HCT116 (cell line): ENCODE results near the gene NXPE3. TPM values are rescaled to one million over a fixed set of nuclear protein-coding genes. Genes with fewer than 3 reads are reported as not detected.

Experiments
- ATAC-seq: fragments of 200-7000 bp; cut with Tn5 transposase; 2 replicates; pipeline ENCODE4 v1.9.1; 2020; ENCODE audit warnings: mild to moderate bottlenecking, moderate library complexity
- BruUV-seq: library from RNA; stranded (reverse); fragments of 400-500 nt; replicated peaks from 2 replicates; lab custom pipeline; 2021; lab: Mats Ljungman, UMichigan
- CTCF ChIA-PET: fragments of 300-600 bp; sonication (Branson Sonifier 250); formaldehyde crosslinking; loops from one replicate; lab custom pipeline; 2021; ENCODE audit warnings: antibody characterized with exemption; lab: Charles Lee
- POLR2A ChIA-PET: fragments of 300-600, 350-600 bp; sonication (Branson Sonifier 250); formaldehyde crosslinking; loops from one replicate; lab custom pipeline; 2021; ENCODE audit warnings: antibody characterized with exemption; lab: Charles Lee
- RAD21 ChIA-PET, 2 experiments: fragments of 300-600 bp; sonication (Branson Sonifier 250); formaldehyde crosslinking; loops; one replicate each; lab custom pipeline; 2023; ENCODE audit warnings: low total read pairs in 2 of 2; ENCODE audit not compliant: uncharacterized antibody in 2 of 2, unreplicated experiment in 2 of 2, low non-redundant PET in 1 of 2; lab: Charles Lee
- DNase-seq: peaks from one replicate; pipeline ENCODE4 v3.0.0-alpha.2; 2010; ENCODE audit warnings: low read depth, low spot score
- H2AFZ ChIP-seq: fragments of 200-600 bp; shearing (Covaris generic), sonication (generic); 2 replicates; pipeline ENCODE4 v1.6.1; 2017; ENCODE audit warnings: low read depth, mixed run types, mixed read lengths, antibody characterized with exemption, low read length; ENCODE audit not compliant: poor library complexity, severe bottlenecking
- H3K27ac ChIP-seq: 2 replicates; pipeline ENCODE4 v1.5.1; 2012; ENCODE audit warnings: low read depth, low read length
- H3K27me3 ChIP-seq: fragments of 200-600 bp; sonication (generic); 2 replicates; pipeline ENCODE4 v1.6.1; 2016; ENCODE audit warnings: mixed run types, low read length, mixed read lengths; ENCODE audit not compliant: insufficient read depth
- H3K36me3 ChIP-seq, 2 experiments: fragments of 200-500 bp in 1 of 2; fragments of 200-600 bp in 1 of 2; sonication (Bioruptor generic) in 1 of 2; sonication (generic) in 1 of 2; 2 replicates each; pipeline versions ENCODE4 v1.5.1 to v1.6.1; 2014 to 2016; ENCODE audit warnings: low read length in 2 of 2, inconsistent platforms in 1 of 2, mixed read lengths in 1 of 2, mixed run types in 1 of 2; ENCODE audit not compliant: insufficient read depth in 2 of 2, control insufficient read depth in 1 of 2
- H3K4me1 ChIP-seq, 2 experiments: fragments of 200-600 bp in 1 of 2; sonication (generic) in 1 of 2; 2 replicates each; pipeline versions ENCODE4 v1.5.1 to v1.6.1; 2012 to 2017; ENCODE audit warnings: low read length in 2 of 2, inconsistent platforms in 1 of 2, mild to moderate bottlenecking in 1 of 2, mixed read lengths in 1 of 2, mixed run types in 1 of 2, moderate library complexity in 1 of 2; ENCODE audit not compliant: insufficient read depth in 2 of 2, control insufficient read depth in 1 of 2
- H3K4me2 ChIP-seq: fragments of 200-600 bp; sonication (generic); 2 replicates; pipeline ENCODE4 v1.6.1; 2017; ENCODE audit warnings: mixed run types, low read length, mixed read lengths
- H3K4me3 ChIP-seq, 2 experiments: fragments of 200-600 bp in 1 of 2; sonication (generic) in 1 of 2; replicated peaks in 1 of 2; 2 replicates each; pipeline ENCODE4 v1.5.1; 2011 to 2016; ENCODE audit warnings: low read length in 2 of 2, control low read depth in 1 of 2, low read depth in 1 of 2, mild to moderate bottlenecking in 1 of 2, mixed read lengths in 1 of 2, mixed run types in 1 of 2
- H3K79me2 ChIP-seq: fragments of 200-600 bp; sonication (generic); 2 replicates; pipeline ENCODE4 v1.6.1; 2017; ENCODE audit warnings: mild to moderate bottlenecking, mixed run types, low read length, moderate library complexity, mixed read lengths; ENCODE audit not compliant: insufficient read depth
- H3K9ac ChIP-seq: fragments of 200-600 bp; sonication (generic); 2 replicates; pipeline ENCODE4 v1.6.1; 2016; ENCODE audit warnings: low read length, mixed read lengths
- H3K9me2 ChIP-seq: fragments of 200-600 bp; sonication (generic), shearing (Covaris generic); 2 replicates; pipeline ENCODE4 v1.6.1; 2017; ENCODE audit warnings: mixed run types, mild to moderate bottlenecking, moderate library complexity; ENCODE audit not compliant: insufficient read depth
- H3K9me3 ChIP-seq, 2 experiments: fragments of 200-500 bp in 1 of 2; fragments of 200-600 bp in 1 of 2; sonication (Bioruptor generic) in 1 of 2; sonication (generic) in 1 of 2; 2 replicates each; pipeline ENCODE4 v1.6.1; 2014 to 2017; ENCODE audit warnings: low read length in 2 of 2, mixed read lengths in 2 of 2, inconsistent platforms in 1 of 2, low read depth in 1 of 2, mild to moderate bottlenecking in 1 of 2, mixed run types in 1 of 2, moderate library complexity in 1 of 2; ENCODE audit not compliant: control insufficient read depth in 1 of 2, insufficient read depth in 1 of 2
- H4K20me1 ChIP-seq: fragments of 200-600 bp; sonication (generic), shearing (Covaris generic); 2 replicates; pipeline ENCODE4 v1.6.1; 2017; ENCODE audit warnings: mixed run types, mild to moderate bottlenecking, moderate library complexity; ENCODE audit not compliant: insufficient read depth
- CBX3 ChIP-seq: IDR thresholded peaks from 2 replicates; pipeline ENCODE4 v1.6.1; 2012; ENCODE audit warnings: low read depth
- EZH2 ChIP-seq: fragments of 200-600 bp; sonication (generic); IDR thresholded peaks from 2 replicates; pipeline ENCODE4 v1.6.1; 2017; ENCODE audit warnings: antibody characterized with exemption, mixed run types
- JUND ChIP-seq: IDR thresholded peaks from 2 replicates; pipeline ENCODE4 v1.6.1; 2012
- POLR2A ChIP-seq: IDR thresholded peaks from 2 replicates; pipeline ENCODE4 v1.7.0; 2011; ENCODE audit warnings: borderline replicate concordance; ENCODE audit not compliant: insufficient read depth, insufficient read length; ENCODE audit errors: extremely low read depth
- POLR2AphosphoS5 ChIP-seq: IDR thresholded peaks from 2 replicates; pipeline ENCODE4 v1.6.1; 2011; ENCODE audit warnings: mild to moderate bottlenecking, low read depth, low read length, moderate library complexity
- RAD21 ChIP-seq: IDR thresholded peaks from 2 replicates; pipeline ENCODE4 v1.6.1; 2012; ENCODE audit warnings: low read depth, mild to moderate bottlenecking
- SRF ChIP-seq: IDR thresholded peaks from 2 replicates; pipeline ENCODE4 v1.6.1; 2012; ENCODE audit warnings: low read depth
- intact Hi-C: fragments of 100-400 bp; cut with micrococcal nuclease; formaldehyde crosslinking; loops from 2 replicates; pipeline ENCODE4 v1.10.0; 2022
- total RNA-seq: library from RNA; stranded (reverse); gene quantifications from one replicate; pipeline ENCODE4 v1.2.1, GENCODE V29; 2021; ENCODE audit not compliant: unreplicated experiment
- TF ChIP-seq, protein P1 (sequence below), 3 experiments: fragments of 200-600 bp in 1 of 3; sonication (generic) in 1 of 3; IDR thresholded peaks in 2 of 3; conservative IDR thresholded peaks in 1 of 3; 2 replicates each; pipeline ENCODE4 v1.5.1; 2012 to 2017; ENCODE audit warnings: low read depth in 2 of 3, low read length in 2 of 3, antibody characterized with exemption in 1 of 3, borderline replicate concordance in 1 of 3, control low read depth in 1 of 3, mild to moderate bottlenecking in 1 of 3, mixed read lengths in 1 of 3, mixed run types in 1 of 3, moderate library complexity in 1 of 3; ENCODE audit not compliant: insufficient read depth in 1 of 3
- TF ChIP-seq, protein P2 (sequence below): IDR thresholded peaks from 2 replicates; pipeline ENCODE4 v1.6.1; 2011; ENCODE audit warnings: mild to moderate bottlenecking, low read length, moderate library complexity; ENCODE audit not compliant: insufficient replicate concordance; ENCODE audit errors: extremely low read depth

NXPE3 gene
- total RNA-seq, 1 experiment from 2014 or later: 4.3 TPM

DNA sequence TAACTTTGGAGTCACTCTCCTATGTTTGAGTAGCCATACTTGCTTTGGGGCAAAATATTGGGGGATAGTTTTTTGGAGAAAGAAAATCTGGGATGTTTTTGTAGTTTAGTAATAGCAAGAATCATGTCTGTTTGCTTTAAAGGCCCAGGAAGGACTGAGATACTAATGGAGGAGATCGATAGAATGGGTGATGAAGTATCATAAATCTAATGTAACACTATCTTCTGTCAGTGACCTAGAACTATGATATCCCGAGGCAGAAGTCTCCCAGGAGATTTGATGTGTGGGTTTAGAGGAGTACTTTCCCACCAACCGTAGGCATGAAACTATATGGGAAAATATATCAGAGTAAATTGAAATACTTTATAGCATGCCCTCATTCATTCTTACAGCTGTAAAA, 49.3 kb downstream of the NXPE3 start (continued):
- TF ChIP-seq, protein P1, sequence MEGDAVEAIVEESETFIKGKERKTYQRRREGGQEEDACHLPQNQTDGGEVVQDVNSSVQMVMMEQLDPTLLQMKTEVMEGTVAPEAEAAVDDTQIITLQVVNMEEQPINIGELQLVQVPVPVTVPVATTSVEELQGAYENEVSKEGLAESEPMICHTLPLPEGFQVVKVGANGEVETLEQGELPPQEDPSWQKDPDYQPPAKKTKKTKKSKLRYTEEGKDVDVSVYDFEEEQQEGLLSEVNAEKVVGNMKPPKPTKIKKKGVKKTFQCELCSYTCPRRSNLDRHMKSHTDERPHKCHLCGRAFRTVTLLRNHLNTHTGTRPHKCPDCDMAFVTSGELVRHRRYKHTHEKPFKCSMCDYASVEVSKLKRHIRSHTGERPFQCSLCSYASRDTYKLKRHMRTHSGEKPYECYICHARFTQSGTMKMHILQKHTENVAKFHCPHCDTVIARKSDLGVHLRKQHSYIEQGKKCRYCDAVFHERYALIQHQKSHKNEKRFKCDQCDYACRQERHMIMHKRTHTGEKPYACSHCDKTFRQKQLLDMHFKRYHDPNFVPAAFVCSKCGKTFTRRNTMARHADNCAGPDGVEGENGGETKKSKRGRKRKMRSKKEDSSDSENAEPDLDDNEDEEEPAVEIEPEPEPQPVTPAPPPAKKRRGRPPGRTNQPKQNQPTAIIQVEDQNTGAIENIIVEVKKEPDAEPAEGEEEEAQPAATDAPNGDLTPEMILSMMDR (IDR thresholded peaks at IDR 0.05 in 2 of 3, conservative IDR thresholded peaks at IDR 0.05 in 1 of 3; ENCODE audit: borderline replicate concordance in 1 of 3, insufficient read depth in 1 of 3, low read depth in 2 of 3, low read length in 2 of 3): no peak
- TF ChIP-seq RAD21 (no peak), EZH2 (no peak)

DNA sequence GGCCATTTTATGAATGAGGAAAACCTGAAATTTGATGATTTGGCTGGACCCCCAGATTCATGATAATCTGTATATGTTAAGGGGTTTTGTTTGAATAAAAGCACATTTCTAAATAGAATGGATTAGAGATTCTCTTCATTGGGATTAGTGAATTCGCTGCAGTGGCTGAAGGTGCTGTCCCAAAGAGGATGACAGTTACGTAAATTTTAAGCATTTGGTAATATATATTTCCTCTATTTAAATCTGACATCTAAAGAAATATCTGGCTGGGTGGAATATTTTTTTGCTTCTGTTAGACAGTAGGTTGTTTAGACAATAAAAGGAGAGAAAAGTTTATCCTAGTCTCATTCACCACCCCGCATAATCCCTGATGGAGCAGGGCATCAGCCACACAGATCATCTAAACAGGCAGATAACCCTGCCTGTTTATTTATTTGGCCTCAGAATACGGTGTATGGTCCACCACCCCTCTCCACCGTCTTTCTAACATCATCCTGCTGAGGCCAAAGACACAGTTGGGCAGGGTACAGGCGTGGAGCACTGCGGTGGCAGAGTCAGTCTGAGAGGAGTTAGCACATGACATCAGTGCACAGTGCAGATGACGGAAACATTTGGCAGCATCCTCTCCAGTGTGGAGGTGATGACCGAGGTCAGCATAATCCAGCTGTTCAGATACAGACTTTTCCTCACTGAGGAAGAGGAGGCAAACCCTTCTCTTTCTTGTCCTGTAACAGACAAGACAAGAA, 49.9 kb downstream of the NXPE3 start:
- no peaks in the 10 kb centered on the region for H3K9me2 ChIP-seq
- no peaks in the 10 kb centered on the region for H3K36me3 ChIP-seq
- H4K20me1 ChIP-seq: no peaks in the 10 kb centered on the region
- H3K9me3 ChIP-seq: no peaks in the 10 kb centered on the region
- H3K79me2 ChIP-seq: no peaks in the 10 kb centered on the region
- intact Hi-C loops: no loop called here
- no peak overlapping the region for H3K27ac ChIP-seq
- ChIA-PET POLR2A (interaction anchor here (2.9 to 3.5 kb wide), 2 partner anchors 20 to 21 kb away, joined by 12 to 18 read pairs; partner anchors contain the start of gene NFKBIZ), CTCF (no interaction called here), RAD21 (no interaction called here)
- peaks cover 12 to 19% of the 10 kb centered on the region in 2 experiments for H3K4me1 ChIP-seq
- H2AFZ ChIP-seq: peak overlapping the region; percentile 59
- 0 out of 2 replicates have a peak overlapping the region, but pooled peaks have one; percentile 73 for H3K9ac ChIP-seq
- H3K4me2 ChIP-seq: peak overlapping the region; percentile 67
- H3K4me3 ChIP-seq: peak overlapping the region in 1 of 2 experiments; percentile 67; a peak in 2 of 4 replicates
- TF ChIP-seq, protein P2, sequence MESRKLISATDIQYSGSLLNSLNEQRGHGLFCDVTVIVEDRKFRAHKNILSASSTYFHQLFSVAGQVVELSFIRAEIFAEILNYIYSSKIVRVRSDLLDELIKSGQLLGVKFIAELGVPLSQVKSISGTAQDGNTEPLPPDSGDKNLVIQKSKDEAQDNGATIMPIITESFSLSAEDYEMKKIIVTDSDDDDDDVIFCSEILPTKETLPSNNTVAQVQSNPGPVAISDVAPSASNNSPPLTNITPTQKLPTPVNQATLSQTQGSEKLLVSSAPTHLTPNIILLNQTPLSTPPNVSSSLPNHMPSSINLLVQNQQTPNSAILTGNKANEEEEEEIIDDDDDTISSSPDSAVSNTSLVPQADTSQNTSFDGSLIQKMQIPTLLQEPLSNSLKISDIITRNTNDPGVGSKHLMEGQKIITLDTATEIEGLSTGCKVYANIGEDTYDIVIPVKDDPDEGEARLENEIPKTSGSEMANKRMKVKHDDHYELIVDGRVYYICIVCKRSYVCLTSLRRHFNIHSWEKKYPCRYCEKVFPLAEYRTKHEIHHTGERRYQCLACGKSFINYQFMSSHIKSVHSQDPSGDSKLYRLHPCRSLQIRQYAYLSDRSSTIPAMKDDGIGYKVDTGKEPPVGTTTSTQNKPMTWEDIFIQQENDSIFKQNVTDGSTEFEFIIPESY: no peak
- TF ChIP-seq SRF: no peak
- TF ChIP-seq CBX3: no peak
- no peak for TF ChIP-seq POLR2A
- no peak for TF ChIP-seq JUND
- no peak for TF ChIP-seq POLR2AphosphoS5
- TF ChIP-seq, protein P1 (IDR thresholded peaks at IDR 0.05 in 2 of 3, conservative IDR thresholded peaks at IDR 0.05 in 1 of 3; ENCODE audit: borderline replicate concordance in 1 of 3, insufficient read depth in 1 of 3, low read depth in 2 of 3, low read length in 2 of 3): no peak
- H3K27me3 ChIP-seq: no peaks in the 10 kb centered on the region
- ATAC-seq (no peak), DNase-seq (no peak)
- no TSS peak for BruUV-seq
